Gastrocnemius medialis (tissue), 4 donors: ENCODE measurements around the gene TGFBR1.

ENCODE experiments used
- CTCF ChIP-seq, 5 experiments: fragments of 450-650 bp in 3 of 5; fragments of 200-600 bp in 2 of 5; sonication (generic) in 2 of 5; IDR thresholded peaks in 4 of 5; conservative IDR thresholded peaks in 1 of 5; 1 replicate in 4 of 5; 2 replicates in 1 of 5; pipeline ENCODE4 v1.5.1; 2016 to 2019; ENCODE audit warnings: antibody characterized with exemption in 5 of 5, mild to moderate bottlenecking in 3 of 5, moderate library complexity in 3 of 5
- POLR2A ChIP-seq, 2 donors: fragments of 450-650 bp; IDR thresholded peaks; one replicate each; pipeline ENCODE4 v1.6.1; 2017; ENCODE audit warnings: antibody characterized with exemption in 2 of 2, mild to moderate bottlenecking in 2 of 2, moderate library complexity in 2 of 2

- TF ChIP-seq CTCF (IDR thresholded peaks at IDR 0.05 in 4 of 5, conservative IDR thresholded peaks at IDR 0.05 in 1 of 5) (no peak), POLR2A (IDR thresholded peaks at IDR 0.05) (no peak)
These were observed 12.0 kb upstream of the TGFBR1 start for GRCh38 chr9:99092643-99093491.
